HG03095 (cell line): ENCODE results near the gene UBE2E1.
A peak's percentile ranks its signal among the peaks of the same experiment; 100 is the strongest.

Experiments used
- ATAC-seq: cut with Tn5 transposase; IDR thresholded peaks from one replicate; pipeline ENCODE4 v1.9.1; 2021; ENCODE audit warnings: moderate library complexity; ENCODE audit not compliant: unreplicated experiment

Gene UBE2E1

GRCh38 chr3:23805633-23806533, at the start of gene UBE2E1:
Gene UBE2E1 (plus strand): TSS chr3:23805955. CDS start chr3:23807270, 1,315 bp downstream.
- peak; percentile 70 for ATAC-seq

GRCh38 chr3:23756206-23756840, 49.4 kb upstream of the UBE2E1 start:
- no peak for ATAC-seq

- no peak for ATAC-seq
Measured at GRCh38 chr3:23758253-23758838, 47.4 kb upstream of the UBE2E1 start.

- ATAC-seq = peak; percentile 1
Measured at GRCh38 chr3:23760325-23760724, 45.4 kb upstream of the UBE2E1 start.

- peak; percentile 41 for ATAC-seq
Measured at GRCh38 chr3:23760871-23761373, 44.8 kb upstream of the UBE2E1 start.

GRCh38 chr3:23761440-23761896, 44.3 kb upstream of the UBE2E1 start:
- ATAC-seq = peak; percentile 41

- ATAC-seq = peak; percentile 76
Measured at GRCh38 chr3:23762214-23762613, 43.5 kb upstream of the UBE2E1 start.

- no peak for ATAC-seq
Measured at GRCh38 chr3:23762759-23763477, 42.8 kb upstream of the UBE2E1 start.

- ATAC-seq = no peak
Measured at GRCh38 chr3:23764407-23764806, 41.3 kb upstream of the UBE2E1 start.

GRCh38 chr3:23767546-23767945, 38.2 kb upstream of the UBE2E1 start:
- ATAC-seq = no peak

GRCh38 chr3:23775254-23775909, 30.4 kb upstream of the UBE2E1 start:
- no peak for ATAC-seq

- no peak for ATAC-seq
Measured at GRCh38 chr3:23776352-23776891, 29.3 kb upstream of the UBE2E1 start.

- ATAC-seq = no peak
Measured at GRCh38 chr3:23778446-23778845, 27.3 kb upstream of the UBE2E1 start.

GRCh38 chr3:23779841-23780240, 25.9 kb upstream of the UBE2E1 start:
- no peak for ATAC-seq

GRCh38 chr3:23781051-23781450, 24.7 kb upstream of the UBE2E1 start:
- no peak for ATAC-seq

- no peak for ATAC-seq
Measured at GRCh38 chr3:23781871-23782270, 23.9 kb upstream of the UBE2E1 start.

GRCh38 chr3:23785097-23785645, 20.6 kb upstream of the UBE2E1 start:
- no peak for ATAC-seq

- ATAC-seq = no peak
Measured at GRCh38 chr3:23785882-23786281, 19.9 kb upstream of the UBE2E1 start.

- ATAC-seq = no peak
Measured at GRCh38 chr3:23791678-23792077, 14.1 kb upstream of the UBE2E1 start.
